HG02623 (cell line): Measurements from ENCODE around the gene SEMA4B.
"Not testable (repeated sequence)": the region's sequence is repeated elsewhere in the genome, so short reads cannot be mapped to it uniquely, and the experiment has no call there.

Experiments
- ATAC-seq: cut with Tn5 transposase; IDR thresholded peaks from one replicate; pipeline ENCODE4 v1.9.1; 2021; ENCODE audit warnings: moderate library complexity; ENCODE audit not compliant: unreplicated experiment

SEMA4B gene

DNA sequence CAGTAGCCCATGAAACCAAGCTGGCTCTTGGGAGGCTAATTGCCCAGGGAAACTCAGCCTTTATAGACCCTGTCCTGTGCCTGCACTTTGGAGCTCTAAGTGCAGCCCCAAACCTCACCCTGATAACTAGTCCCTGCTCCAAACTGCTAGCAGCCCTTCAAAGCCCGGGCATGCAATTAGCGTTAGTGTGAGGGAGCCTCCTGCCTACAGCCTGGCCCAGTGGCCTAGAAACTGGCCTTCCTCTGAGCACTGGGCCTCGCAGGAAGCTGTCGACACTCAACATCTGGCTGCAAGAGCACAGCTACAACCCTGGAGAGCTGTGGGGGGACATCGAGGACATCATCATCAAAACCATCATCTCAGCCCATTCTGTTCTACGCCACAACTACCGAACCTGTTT, 56.6 kb downstream of the SEMA4B start:
- ATAC-seq: no peak

DNA sequence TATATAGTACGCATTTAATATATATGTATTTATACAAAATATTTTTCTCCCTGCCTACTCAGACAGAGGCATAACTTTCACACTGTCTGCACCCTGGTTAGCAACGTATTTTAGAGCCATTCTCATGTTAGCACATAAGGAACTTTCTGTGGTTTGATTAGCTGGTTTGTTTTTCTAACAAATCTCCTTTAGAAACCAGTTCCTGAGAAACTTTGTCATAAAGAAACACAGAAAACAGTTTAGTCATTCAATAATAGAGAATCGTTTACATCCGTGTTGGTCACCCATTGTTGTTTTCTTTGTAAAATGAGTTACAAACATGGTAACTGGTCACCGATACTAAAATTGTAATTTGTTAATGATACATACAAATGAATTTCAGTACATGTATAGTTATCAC, 58.4 kb downstream of the SEMA4B start:
- peak; percentile 77 for ATAC-seq

DNA sequence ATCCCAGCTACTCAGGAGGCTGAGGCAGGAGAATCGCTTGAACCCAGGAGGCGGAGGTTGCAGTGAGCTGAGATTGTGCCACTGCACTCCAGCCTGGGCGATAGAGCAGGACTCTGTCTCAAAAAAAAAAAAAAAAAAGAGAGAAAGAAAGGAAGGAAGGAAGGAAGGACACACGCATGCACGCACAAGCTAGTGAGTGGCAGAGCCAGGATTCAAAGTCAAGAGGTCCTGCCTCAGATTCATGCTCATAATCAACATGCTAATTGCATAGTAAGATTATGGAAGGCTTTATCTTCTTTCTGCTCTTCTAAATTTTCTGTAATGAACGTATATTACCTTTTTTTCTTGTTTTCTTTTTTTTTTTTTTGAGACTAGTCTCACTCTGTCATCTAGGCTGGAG, 59.6 kb downstream of the SEMA4B start:
- ATAC-seq: not testable (repeated sequence)

DNA sequence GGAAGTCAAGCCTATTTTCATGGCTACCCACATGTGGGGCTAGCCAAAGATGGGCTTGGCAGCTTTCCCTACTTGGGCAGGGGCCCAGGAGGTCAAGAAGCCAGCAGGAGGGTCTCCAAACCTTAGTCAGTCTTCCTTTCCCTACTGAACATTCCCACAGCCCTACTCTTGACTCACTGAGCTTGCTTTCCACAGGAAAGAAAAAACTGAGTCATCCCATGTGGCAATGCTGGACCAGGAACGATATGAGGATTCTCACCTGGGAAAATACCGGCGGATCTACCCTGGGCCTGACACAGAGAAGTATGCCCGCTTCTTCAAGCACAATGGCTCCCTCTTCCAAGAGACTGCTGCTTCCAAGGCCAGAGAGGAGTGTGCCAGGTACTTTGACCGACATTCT, 60.7 kb downstream of the SEMA4B start:
- ATAC-seq: no peak

DNA sequence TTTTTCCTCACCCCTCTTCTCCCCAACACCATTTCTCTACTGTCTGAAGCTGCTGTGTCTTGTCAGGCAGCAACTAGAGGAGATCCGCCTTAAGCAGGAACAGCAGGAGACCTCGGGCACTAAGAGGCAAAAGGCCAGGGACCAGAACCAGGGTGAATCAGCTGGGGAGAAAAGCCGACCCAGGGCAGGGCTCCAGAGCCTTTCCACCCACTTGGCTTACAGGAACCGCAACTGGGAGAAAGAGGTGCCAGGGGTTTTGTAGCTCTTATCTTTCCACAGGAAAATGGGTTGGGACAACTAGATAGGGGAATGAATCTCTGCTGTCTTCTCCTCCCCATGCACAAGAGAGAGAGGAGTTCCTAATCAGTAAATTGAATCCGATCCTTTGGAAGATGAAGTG, 61.3 kb downstream of the SEMA4B start:
- no peak for ATAC-seq

GRCh38 chr15:90264671-90265070, 63.5 kb downstream of the SEMA4B start:
- ATAC-seq: no peak

- ATAC-seq: peak; percentile 87
These were observed 64.3 kb downstream of the SEMA4B start, which contains the start of gene NGRN for GRCh38 chr15:90265271-90266060. TSS of gene NGRN (plus strand) at chr15:90265672. CDS start at chr15:90265713, 41 bp downstream.

GRCh38 chr15:90266061-90266431, 64.9 kb downstream of the SEMA4B start:
- ATAC-seq: peak; percentile 20

- ATAC-seq: no peak
These were observed 65.4 kb downstream of the SEMA4B start for GRCh38 chr15:90266485-90266884.

DNA sequence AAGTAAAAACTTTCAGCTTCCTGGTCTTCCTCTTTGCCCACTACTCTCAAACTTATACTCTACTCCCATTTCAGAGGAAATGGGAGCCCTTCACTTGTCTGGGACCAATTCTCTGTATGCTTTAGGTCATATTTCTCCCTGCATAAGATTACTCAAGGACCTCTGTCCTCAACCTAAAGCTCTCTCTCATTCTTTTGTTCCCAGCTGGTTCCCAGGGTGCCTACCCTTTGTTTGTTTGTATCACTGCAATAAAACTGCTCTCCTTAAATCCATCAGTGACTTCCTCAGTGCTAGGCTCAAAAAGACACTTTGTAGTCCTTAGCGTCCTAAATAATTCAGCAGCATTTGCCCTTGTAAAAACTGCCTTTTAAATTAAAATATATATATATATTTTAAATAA, 67.3 kb downstream of the SEMA4B start:
- no peak for ATAC-seq

DNA sequence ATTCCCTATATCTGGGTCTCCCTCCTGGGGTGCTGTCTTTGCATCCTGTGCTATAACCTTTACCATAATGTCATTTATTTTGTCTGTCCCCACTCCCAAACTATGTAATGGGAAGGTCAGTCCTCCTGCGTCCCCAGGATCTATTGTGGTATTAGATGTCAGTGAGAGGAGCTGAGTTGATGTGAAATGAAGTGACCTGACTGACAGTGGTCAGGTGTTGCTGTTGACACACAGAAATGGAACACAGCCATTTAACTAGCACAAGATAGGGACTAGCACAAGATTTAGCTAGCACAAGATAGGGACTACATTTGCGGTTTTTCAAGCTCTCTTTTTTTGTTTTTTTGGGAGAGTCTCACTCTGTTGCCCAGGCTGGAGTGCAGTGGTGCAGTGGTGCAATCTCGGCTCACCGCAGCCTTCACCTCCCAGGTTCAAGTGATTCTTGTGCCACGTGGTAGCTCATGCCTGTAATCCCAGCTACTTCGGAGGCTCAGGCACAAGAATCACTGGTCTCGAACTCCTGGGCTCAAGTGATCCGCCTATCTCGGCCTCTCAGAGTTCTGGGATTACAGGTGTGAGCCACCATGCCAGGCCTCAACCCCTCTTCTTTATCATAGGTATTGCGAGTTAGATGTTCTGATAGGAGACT, 69.5 kb downstream of the SEMA4B start:
- ATAC-seq: no peak

DNA sequence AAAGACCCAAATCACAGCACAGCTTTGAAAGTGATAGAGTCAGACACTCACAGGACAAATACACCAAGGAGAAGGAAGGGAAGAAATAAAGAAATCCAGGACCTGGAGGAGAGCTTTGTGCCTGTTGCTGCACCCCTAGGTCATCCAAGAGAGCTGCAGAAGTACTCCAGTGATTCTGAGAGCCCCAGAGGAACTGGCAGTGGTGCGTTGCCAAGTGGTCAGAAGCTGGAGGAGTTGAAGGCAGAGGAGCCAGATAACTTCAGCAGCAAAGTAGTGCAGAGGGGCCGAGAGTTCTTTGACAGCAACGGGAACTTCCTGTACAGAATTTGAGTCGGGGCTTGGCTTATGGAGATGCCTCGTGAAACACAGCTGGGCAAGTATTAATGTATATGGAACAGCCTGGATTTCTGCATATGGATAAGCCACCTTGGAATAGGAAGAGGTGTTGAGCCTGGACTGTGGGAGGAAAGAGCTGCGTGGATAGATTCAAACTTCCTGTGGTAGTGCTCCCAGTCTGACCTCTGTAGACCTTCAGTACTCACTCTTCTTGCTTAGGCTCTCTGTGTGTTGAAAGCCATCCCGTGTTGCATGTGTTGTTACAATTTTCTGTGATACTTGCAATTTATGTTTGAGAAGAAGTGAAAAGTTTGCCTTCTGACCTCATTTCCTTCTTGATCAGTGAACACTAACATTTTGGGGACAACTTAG, 70.5 kb downstream of the SEMA4B start:
- ATAC-seq: no peak

DNA sequence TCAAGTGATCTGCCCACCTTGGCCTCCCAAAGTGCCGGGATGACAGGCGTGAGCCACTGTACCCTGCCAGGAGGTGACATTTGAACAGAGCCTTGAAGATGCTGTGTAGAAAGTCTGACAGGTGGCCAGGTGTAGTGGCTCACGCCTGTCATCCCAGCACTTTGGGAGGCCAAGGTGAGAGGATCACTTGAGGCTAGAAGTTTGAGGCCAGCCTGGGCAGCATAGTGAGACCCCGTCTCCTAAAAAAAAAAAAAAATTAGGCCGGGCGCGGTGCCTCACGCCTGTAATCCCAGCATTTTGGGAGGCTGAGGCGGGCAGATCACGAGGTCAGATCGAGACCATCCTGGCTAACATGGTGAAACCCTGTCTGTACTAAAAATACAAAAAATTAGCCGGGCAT, 77.3 kb downstream of the SEMA4B start:
- not testable (repeated sequence) for ATAC-seq
